ENCODE results near the gene RNF8.
"Not testable (repeated sequence)": the region's sequence is repeated elsewhere in the genome, so short reads cannot be mapped to it uniquely, and the experiment has no call there.

The RNF8 gene, protein sequence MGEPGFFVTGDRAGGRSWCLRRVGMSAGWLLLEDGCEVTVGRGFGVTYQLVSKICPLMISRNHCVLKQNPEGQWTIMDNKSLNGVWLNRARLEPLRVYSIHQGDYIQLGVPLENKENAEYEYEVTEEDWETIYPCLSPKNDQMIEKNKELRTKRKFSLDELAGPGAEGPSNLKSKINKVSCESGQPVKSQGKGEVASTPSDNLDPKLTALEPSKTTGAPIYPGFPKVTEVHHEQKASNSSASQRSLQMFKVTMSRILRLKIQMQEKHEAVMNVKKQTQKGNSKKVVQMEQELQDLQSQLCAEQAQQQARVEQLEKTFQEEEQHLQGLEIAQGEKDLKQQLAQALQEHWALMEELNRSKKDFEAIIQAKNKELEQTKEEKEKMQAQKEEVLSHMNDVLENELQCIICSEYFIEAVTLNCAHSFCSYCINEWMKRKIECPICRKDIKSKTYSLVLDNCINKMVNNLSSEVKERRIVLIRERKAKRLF

DNA sequence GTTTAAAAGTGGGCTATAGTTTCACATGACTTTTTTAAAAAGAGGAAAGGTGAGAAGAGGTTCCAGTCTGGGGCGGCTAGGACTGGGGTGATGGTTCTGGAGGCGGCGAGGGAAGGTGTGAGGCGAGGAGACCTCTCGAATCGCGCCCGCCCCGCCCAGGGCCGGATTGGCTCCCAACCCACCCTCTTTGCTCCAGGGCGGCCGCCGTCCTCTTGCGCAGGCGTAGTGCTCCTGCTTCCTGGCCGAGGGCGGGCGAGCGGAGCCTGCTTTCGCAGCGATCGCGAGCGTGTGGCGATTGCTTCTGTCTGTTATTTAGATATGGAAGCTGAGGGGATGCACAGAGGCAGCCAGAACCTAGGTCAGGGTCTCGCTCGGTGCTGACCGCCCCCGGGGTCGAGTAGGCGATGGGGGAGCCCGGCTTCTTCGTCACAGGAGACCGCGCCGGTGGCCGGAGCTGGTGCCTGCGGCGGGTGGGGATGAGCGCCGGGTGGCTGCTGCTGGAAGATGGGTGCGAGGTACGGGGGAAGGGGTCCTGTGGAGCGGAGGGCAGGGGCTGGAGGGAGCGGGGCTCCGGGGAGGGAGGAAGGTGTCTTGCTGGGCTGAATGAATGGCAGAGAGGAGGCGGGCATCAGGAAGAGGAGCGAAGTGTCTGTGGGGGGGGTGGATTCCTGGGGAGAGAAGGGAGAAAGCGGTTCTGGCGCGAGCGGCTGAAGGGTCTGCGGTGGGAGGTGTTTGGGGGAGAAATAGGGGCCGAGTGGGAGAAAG, at the start of gene RNF8:
TSS of gene RNF8 (plus strand) at position 223 of the 765 bp plus-strand sequence. CDS start at position 405, 182 bp downstream.
- peak; percentile 89 for DNase-seq (ENCODE audit: low spot score)

DNA sequence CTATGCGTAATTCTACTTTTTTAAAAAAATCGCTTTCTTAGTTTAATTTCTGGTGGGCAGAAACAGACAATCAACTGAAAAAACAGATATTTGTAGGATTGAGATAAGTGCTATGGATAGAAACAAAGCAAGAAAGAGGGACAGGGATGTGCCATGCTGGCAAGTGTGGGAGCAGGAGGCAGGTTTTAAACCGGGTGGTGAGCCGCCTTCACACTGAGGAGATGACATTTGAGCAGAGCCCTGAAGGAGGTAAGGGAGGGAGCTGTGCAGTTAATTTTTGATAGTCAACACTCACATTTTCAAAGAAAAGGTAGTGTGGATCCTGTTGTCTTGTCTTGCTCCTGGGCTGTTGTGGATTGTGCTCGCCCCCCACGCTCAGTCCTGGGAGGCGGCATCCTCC, 49.0 kb upstream of the RNF8 start:
- no peak for DNase-seq (ENCODE audit: low spot score)

DNA sequence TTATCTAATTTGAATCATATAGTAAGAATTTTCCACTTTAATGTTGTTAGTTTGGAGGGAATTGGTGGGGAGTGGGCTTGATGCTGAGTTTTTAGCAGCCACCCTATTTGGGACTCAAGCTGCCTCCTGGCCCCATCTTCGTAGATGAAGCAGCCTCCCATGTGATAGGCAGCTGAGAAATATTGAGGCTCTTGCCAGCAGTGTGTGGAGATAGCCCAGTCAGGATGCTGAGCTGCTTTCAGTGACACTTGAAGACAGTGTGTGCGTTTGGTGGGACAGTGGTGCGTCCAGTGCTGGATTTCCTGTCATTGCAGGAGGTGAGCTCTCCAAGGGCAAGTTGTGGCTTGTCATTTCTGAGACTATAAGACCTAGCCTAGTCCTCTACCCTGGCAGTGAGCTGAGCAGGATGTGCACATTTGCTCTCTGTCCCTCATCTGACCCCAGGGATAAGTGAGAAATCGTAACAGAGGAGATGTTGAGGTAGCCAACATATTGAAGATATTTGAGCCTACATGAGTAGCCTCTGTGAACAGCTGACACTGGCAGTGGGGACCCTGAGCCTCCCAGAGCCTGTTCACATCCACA, 47.9 kb upstream of the RNF8 start:
- no peak for DNase-seq (ENCODE audit: low spot score)

DNA sequence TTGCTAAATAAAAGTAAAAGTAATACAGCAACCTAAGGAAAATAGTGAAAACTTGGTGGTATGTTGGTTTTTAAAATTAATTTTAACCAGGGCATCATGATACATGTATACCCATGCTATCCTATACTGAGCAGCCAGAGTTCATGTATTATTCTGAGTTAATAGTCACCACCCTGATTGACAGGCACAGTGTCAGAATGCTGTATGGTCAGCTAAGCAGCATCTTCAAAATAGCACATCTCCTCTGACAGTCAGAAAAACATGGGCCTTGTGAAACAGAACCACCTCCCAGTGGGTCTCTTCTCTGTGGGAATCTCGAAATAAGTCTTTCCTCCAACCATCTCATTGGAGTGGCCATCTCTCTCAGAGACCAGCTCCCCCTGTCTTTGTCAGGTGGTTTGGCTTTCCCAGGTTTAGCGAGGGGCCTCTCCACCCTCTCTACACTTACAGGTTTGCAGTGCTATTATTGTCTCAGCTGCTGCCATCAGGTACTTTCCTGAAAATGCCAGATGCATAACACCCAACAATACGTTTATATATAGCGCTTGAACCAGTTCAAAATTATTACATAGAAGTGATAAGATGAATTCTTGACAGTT, 47.1 kb upstream of the RNF8 start:
- DNase-seq (ENCODE audit: low spot score) = no peak

DNA sequence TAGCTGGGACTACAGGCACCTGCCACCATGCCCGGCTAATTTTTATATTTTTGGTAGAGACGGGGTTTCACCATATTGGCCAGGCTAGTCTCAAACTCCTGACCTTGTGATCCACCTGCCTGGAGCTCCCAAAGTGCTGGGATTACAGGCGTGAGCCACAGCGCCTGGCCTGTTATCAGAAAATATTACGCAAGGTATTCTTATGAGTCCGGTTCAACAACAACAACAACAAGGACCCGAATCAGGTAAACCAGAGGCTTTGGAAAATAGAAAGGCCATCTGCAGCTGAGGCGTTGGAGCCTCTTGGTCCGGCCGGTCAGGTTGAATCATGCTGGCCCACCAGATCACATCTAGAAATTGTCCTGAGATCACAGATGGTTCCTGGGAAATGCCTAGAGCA, 46.3 kb upstream of the RNF8 start:
- DNase-seq (ENCODE audit: low spot score) = not testable (repeated sequence)

DNA sequence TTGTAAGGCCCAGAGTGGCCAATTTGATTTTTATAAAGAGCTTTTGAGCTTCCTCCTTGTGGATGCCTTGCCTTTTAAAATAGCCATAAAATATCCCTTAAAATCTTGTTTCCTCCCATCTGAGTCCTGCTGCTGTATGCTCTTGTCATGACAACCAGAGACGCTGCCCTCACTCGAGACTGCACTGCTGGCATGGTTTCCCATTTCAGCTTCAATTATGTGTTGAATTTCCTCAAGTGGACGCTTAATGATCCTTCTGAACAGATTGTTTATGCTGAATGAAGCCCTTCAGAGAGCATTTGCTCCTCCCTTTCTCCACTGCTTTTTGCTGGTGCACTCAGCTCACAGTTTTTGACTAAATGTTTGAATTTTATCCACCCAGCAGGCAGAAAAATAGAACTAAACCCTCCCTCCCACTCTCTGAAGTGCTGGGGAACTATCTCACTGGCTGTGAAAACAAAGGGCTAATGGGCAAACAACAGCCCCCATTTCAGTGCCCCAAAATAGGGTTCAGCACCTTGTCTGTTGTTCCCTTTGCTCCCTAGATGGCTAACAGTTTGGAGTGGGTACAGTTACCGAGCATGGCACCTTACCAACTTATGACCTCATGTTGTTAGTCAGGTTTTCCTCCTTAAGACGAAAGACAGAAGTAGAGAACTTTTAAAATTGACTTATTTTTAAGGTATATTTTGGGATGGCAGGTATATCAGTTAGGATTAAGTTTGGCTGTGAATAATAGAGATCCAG, 45.5 kb upstream of the RNF8 start:
- no peak for DNase-seq (ENCODE audit: low spot score)

GRCh38 chr6:37309046-37309445, 44.7 kb upstream of the RNF8 start:
- DNase-seq (ENCODE audit: low spot score) = no peak

GRCh38 chr6:37309692-37310091, 44.1 kb upstream of the RNF8 start:
- no peak for DNase-seq (ENCODE audit: low spot score)

DNA sequence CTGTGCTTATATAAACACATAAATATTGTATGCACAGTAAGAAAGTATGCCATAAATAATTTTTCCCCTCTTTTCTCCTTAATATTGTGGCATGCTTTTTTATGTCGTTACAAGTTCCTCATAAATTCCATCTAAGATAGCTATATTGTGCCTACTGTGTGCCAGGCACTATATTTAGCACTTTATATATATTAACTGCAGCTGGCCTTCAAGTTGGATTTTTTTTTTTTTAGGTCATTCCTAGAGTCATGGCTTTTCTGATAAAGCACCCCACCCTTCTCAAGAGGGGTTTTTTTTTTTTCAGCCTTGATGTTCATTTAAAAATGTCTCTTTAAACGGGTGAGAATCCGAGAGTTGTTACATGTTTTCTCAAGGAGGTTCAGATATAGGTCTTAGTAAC, 42.8 kb upstream of the RNF8 start:
- no peak for DNase-seq (ENCODE audit: low spot score)

GRCh38 chr6:37311741-37312473, 41.9 kb upstream of the RNF8 start:
- DNase-seq (ENCODE audit: low spot score) = no peak

GRCh38 chr6:37313723-37314486, 39.9 kb upstream of the RNF8 start:
- DNase-seq (ENCODE audit: low spot score) = no peak

- DNase-seq (ENCODE audit: low spot score) = no peak
These were observed 39.2 kb upstream of the RNF8 start for GRCh38 chr6:37314487-37315156.

DNA sequence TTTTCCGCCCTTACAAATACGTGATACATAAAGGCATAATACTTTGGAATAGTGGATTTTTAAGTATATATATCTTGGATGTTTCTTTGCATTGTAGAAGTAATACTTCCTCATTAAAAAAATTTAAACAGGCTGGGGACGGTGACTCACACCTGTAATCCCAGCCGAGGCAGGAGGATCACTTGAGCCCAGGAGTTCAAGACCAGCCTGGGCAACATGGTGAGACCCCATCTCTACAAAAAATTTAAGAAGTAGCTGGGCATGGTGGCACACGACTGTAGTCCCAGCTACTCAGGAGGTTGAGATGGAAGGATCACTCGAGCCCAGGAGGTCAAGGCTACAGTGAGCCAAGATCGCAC, 38.6 kb upstream of the RNF8 start:
- no peak for DNase-seq (ENCODE audit: low spot score)

DNA sequence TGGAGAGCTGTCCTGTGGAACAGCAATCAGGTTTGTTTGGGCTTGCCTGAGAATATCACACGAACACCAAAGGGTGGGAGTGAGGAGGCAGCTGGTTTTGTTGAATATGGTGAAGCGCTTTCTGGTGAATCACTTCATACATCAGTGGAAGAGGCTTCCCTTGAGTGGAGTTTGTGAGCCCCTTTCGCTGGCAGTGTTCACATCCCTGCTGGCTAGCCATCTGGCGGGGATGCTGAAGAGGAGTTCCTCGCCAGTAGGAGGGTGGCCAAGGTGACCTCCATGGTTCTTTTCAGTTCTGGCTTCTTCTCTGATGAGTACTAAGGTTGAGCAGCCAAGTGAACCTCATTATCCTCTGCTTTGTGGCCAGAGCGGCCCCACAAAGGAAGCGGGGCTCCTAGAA, 37.7 kb upstream of the RNF8 start:
- no peak for DNase-seq (ENCODE audit: low spot score)

DNA sequence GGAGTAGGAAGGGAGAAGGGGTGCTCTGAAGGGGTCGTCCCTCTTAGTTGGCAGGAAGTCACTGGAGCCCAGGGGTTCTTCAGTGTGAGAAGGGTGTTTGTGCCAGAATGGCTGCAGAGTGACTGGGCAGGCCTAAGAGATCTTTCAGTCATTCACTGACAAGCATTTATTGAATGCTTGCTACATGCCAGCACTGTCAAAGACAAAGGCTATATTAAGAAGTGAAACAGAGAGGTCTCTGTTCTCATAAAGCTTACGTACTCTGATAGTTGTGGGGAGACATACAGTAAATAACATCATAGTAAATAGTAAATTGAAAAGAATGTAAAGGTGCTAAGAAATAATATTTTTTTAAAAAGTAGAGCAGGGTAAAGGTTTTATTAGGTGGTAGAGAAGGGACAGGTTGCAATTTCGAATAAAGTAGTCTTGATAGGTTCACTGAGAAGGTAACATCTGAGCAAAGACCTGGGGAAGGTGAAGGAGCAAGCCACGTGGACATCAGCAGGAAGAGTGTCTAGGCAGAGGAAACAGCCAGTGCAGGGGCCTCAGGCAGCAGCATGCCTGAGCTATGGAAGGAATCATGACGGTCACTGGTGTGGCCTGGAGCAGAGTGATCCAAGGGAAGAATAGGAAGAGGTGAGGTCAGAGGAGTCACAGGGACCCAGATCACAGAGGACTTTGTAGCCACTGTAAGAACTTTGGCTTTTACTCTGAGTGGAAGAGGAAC, 36.3 kb upstream of the RNF8 start:
- DNase-seq (ENCODE audit: low spot score) = no peak

DNA sequence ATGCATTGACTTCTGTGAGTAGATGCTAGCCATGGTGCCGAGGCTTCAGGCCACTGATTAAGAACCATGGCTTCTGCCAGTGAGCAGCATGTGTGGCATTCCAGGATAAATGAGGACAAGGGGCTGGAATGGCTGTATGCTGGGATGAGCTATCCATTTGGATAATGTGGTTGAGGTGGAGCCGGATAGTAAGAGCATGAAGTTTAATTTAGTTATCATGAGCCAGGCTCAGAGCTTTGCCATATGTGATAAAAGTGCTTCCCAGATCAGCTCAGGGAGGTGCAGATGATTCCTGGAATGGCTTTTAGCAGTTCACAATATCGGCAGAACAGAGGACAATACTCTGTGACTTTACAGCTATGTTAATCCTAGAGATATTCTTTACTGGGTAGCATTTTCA, 34.6 kb upstream of the RNF8 start:
- DNase-seq (ENCODE audit: low spot score) = no peak

DNA sequence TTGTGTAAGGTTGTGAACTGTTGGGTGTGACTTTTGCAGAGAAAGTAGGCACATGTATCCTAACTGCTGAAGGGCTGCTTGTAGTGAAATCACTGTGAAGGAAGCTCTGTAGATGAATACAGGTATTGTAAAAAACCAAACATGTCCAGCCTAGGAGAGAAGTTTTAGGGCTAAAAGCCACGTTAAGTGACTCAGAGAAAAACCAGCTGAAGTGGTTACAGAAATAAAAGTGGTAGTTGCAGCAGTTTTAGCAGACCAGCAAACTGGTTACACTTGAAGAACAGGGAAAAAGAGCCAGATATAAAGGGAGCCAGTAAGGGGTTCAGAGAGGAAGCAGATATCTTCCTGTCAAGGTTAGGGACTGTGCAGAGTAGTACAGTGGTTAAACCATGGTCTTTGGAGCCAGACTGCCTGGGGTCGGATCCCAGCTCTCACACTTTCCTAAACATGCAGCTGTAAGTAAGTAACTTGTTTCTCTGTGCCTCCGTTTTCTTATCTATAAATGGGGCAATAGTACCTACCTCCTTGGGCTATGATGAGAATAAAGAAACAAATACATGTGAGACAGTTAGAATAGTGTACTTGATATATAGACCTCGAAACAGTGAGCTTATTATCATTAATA, 33.8 kb upstream of the RNF8 start:
- DNase-seq (ENCODE audit: low spot score) = no peak

GRCh38 chr6:37320646-37321045, 33.1 kb upstream of the RNF8 start:
- DNase-seq (ENCODE audit: low spot score) = no peak

GRCh38 chr6:37321101-37321500, 32.7 kb upstream of the RNF8 start:
- DNase-seq (ENCODE audit: low spot score) = no peak
